ENCODE results near the gene WASHC3. TPM values are rescaled to one million over a fixed set of nuclear protein-coding genes. Genes with fewer than 3 reads are reported as not detected.

WASHC3 gene
- polyA plus RNA-seq, 3 donors: 26.0 to 75.8 (median 66.2) TPM

DNA sequence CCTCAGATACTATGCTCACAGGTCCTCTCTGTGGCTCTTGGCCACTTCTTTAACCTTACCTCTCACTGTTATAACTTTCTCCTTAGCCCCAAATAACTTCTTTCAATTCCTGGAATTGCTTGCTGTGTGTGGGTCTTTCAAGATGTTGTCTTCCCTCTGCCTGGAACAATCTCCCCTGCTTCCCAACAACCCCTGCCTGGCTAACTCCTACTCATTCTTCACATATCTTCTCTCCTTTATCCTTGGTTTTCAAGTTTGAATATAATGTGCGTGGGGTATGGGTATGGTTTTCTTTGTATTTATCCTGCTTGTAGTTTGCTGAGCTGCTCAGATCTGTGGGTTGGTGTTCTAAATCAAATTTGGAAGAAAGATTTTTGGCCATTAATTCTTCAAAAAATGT, 2.7 kb upstream of the WASHC3 start:
- no peaks in the 10 kb centered on the region for H3K36me3 ChIP-seq (replicated peaks in 1 of 2; ENCODE audit: control insufficient read depth in 1 of 2, insufficient read depth in 2 of 2, low read length in 2 of 2)
- H3K79me2 ChIP-seq (ENCODE audit: insufficient read depth, low read length): peaks cover 10% of the 10 kb centered on the region
- peaks cover 0 to 5% of the 10 kb centered on the region in 2 donors for H3K36me3 Mint-ChIP-seq

DNA sequence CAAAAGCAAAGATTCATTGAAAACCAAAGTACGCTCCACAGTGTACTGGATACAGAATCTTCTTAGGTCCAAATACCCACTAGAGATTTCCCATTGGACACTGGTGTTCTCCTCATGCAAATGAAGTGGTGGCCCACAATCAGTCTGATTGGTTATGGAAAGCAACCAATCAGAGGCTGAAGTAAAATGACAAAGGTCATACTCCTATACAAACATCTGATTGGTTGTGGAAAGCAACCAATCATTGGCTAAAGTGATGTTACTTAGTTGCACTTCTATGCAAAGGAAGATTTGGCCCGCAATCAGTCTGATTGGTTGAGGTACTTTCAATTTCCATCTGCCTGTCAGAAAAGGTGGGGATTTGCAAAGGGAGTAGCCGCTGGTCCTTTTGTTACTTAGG, 1.3 kb upstream of the WASHC3 start:
- DNase-seq: peak in 2 of 3 donors; percentile 8 to 13
- H3K4me3 Mint-ChIP-seq: no peak overlapping the region
- no peak overlapping the region for H3K27ac Mint-ChIP-seq
- H2AFZ ChIP-seq (ENCODE audit: insufficient read depth, low read depth, low read length, poor library complexity, severe bottlenecking): peak overlapping the region; percentile 97
- no peaks in the 10 kb centered on the region for H3K27me3 ChIP-seq (ENCODE audit: control insufficient read depth in 2 of 2, insufficient read depth in 2 of 2, low read length in 2 of 2)
- no peaks in the 10 kb centered on the region for H3K9me3 ChIP-seq (replicated peaks in 1 of 2; ENCODE audit: control insufficient read depth in 1 of 2, insufficient read depth in 1 of 2, low read length in 2 of 2)
- H3K4me1 ChIP-seq (ENCODE audit: control insufficient read depth in 1 of 2, insufficient read depth in 2 of 2, low read length in 2 of 2): peaks cover 6 to 13% of the 10 kb centered on the region in 2 donors
- peaks cover 0 to 12% of the 10 kb centered on the region in 2 donors for H3K36me3 ChIP-seq (replicated peaks in 1 of 2; ENCODE audit: control insufficient read depth in 1 of 2, insufficient read depth in 2 of 2, low read length in 2 of 2)
- H3K4me1 Mint-ChIP-seq: peaks cover 10% of the 10 kb centered on the region
- peaks cover 0 to 5% (median 0%) of the 10 kb centered on the region in 3 donors for H3K27me3 Mint-ChIP-seq (ENCODE audit: low read depth in 3 of 3)
- H3K79me2 ChIP-seq (ENCODE audit: insufficient read depth, low read length): peaks cover 10% of the 10 kb centered on the region
- TF ChIP-seq, protein P1, sequence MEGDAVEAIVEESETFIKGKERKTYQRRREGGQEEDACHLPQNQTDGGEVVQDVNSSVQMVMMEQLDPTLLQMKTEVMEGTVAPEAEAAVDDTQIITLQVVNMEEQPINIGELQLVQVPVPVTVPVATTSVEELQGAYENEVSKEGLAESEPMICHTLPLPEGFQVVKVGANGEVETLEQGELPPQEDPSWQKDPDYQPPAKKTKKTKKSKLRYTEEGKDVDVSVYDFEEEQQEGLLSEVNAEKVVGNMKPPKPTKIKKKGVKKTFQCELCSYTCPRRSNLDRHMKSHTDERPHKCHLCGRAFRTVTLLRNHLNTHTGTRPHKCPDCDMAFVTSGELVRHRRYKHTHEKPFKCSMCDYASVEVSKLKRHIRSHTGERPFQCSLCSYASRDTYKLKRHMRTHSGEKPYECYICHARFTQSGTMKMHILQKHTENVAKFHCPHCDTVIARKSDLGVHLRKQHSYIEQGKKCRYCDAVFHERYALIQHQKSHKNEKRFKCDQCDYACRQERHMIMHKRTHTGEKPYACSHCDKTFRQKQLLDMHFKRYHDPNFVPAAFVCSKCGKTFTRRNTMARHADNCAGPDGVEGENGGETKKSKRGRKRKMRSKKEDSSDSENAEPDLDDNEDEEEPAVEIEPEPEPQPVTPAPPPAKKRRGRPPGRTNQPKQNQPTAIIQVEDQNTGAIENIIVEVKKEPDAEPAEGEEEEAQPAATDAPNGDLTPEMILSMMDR (IDR thresholded peaks at IDR 0.05): no peak
- intact Hi-C loops (cut with micrococcal nuclease): loop anchor here (5.0 kb wide), 2 partner anchors 54 to 59 kb away; partner anchors contain the start of genes NUP37 (in 1 of the 2) and PARPBP (in 1 of the 2)
- no peak overlapping the region for H3K27ac ChIP-seq (ENCODE audit: low read depth in 1 of 2, low read length in 2 of 2)
- peaks cover 4 to 15% of the 10 kb centered on the region in 2 donors for H3K36me3 Mint-ChIP-seq
- no peak overlapping the region for H3K4me2 ChIP-seq (replicated peaks; ENCODE audit: extremely low read depth, low read length, poor library complexity, severe bottlenecking)
- H4K20me1 ChIP-seq (ENCODE audit: insufficient read depth, low read length): no peaks in the 10 kb centered on the region
- 100% methylated on average over 1 of the region's 3 CpGs for WGBS (ENCODE audit: insufficient coverage)
- H3K4me3 ChIP-seq (replicated peaks in 1 of 3; ENCODE audit: low read depth in 2 of 3, low read length in 3 of 3): no peak overlapping the region
- no peak overlapping the region for H3K9ac ChIP-seq (ENCODE audit: insufficient read depth, low read length, poor library complexity, severe bottlenecking)
- no peaks in the 10 kb centered on the region for H3K9me3 Mint-ChIP-seq

More for the DNA sequence above, 2.7 kb upstream of the WASHC3 start:
- H3K9me3 ChIP-seq (replicated peaks in 1 of 2; ENCODE audit: control insufficient read depth in 1 of 2, insufficient read depth in 1 of 2, low read length in 2 of 2): no peaks in the 10 kb centered on the region
- no peaks in the 10 kb centered on the region for H3K9me3 Mint-ChIP-seq
- no peak for DNase-seq
- no peak overlapping the region for H3K4me2 ChIP-seq (replicated peaks; ENCODE audit: extremely low read depth, low read length, poor library complexity, severe bottlenecking)
- H3K27ac Mint-ChIP-seq: no peak overlapping the region
- peaks cover 10% of the 10 kb centered on the region for H3K4me1 Mint-ChIP-seq
- H3K27ac ChIP-seq (ENCODE audit: low read depth in 1 of 2, low read length in 2 of 2): no peak overlapping the region
- intact Hi-C loops (cut with micrococcal nuclease): loop anchor here (5.0 kb wide), 2 partner anchors 53 to 58 kb away; partner anchors contain the start of genes NUP37 (in 1 of the 2) and PARPBP (in 1 of the 2)
- peak overlapping the region; percentile 7 for H2AFZ ChIP-seq (ENCODE audit: insufficient read depth, low read depth, low read length, poor library complexity, severe bottlenecking)
- TF ChIP-seq, protein P1 (IDR thresholded peaks at IDR 0.05): no peak
- H4K20me1 ChIP-seq (ENCODE audit: insufficient read depth, low read length): no peaks in the 10 kb centered on the region
- WGBS (ENCODE audit: insufficient coverage): no CpG with 5 or more reads among the region's 1 CpG
- no peak overlapping the region for H3K9ac ChIP-seq (ENCODE audit: insufficient read depth, low read length, poor library complexity, severe bottlenecking)
- no peak overlapping the region for H3K4me3 ChIP-seq (replicated peaks in 1 of 3; ENCODE audit: low read depth in 2 of 3, low read length in 3 of 3)
- no peaks in the 10 kb centered on the region for H3K27me3 ChIP-seq (ENCODE audit: control insufficient read depth in 2 of 2, insufficient read depth in 2 of 2, low read length in 2 of 2)
- H3K4me3 Mint-ChIP-seq: no peak overlapping the region
- H3K4me1 ChIP-seq (ENCODE audit: control insufficient read depth in 1 of 2, insufficient read depth in 2 of 2, low read length in 2 of 2): peaks cover 6 to 13% of the 10 kb centered on the region in 2 donors
- peaks cover 0 to 5% (median 0%) of the 10 kb centered on the region in 3 donors for H3K27me3 Mint-ChIP-seq (ENCODE audit: low read depth in 3 of 3)
